Subcutaneous abdominal adipose tissue (tissue), 5 donors: Measurements from ENCODE around the gene THOC2.
"Not testable (repeated sequence)": the region's sequence is repeated elsewhere in the genome, so short reads cannot be mapped to it uniquely, and the experiment has no call there.

Source experiments
- H3K27ac ChIP-seq: one replicate; pipeline ENCODE4 v1.7.0; 2013; ENCODE audit warnings: low read depth, mild to moderate bottlenecking, inconsistent platforms, low read length, moderate library complexity
- H3K27me3 ChIP-seq, 5 donors: one replicate each; pipeline ENCODE4 v1.7.0; 2013; ENCODE audit warnings: low read length in 5 of 5, inconsistent platforms in 1 of 5; ENCODE audit not compliant: control insufficient read depth in 5 of 5, insufficient read depth in 4 of 5
- H3K36me3 ChIP-seq, 5 donors: one replicate each; pipeline ENCODE4 v1.7.0; 2013; ENCODE audit warnings: low read length in 5 of 5; ENCODE audit not compliant: control insufficient read depth in 5 of 5, insufficient read depth in 5 of 5
- H3K4me1 ChIP-seq, 5 donors: one replicate each; pipeline ENCODE4 v1.7.0; 2013; ENCODE audit warnings: low read length in 5 of 5, mild to moderate bottlenecking in 3 of 5, moderate library complexity in 1 of 5; ENCODE audit not compliant: control insufficient read depth in 5 of 5, insufficient read depth in 5 of 5
- H3K4me3 ChIP-seq, 5 donors: one replicate each; pipeline ENCODE4 v1.7.0; 2013; ENCODE audit warnings: low read length in 5 of 5, low read depth in 1 of 5
- H3K9ac ChIP-seq, 5 donors: one replicate each; pipeline ENCODE4 v1.7.0; 2013; ENCODE audit warnings: low read length in 5 of 5, mild to moderate bottlenecking in 4 of 5, moderate library complexity in 3 of 5
- H3K9me3 ChIP-seq, 5 donors: one replicate each; pipeline ENCODE4 v1.7.0; 2013; ENCODE audit warnings: low read length in 5 of 5; ENCODE audit not compliant: control insufficient read depth in 5 of 5
- donor health status: healthy.
- donor health status: healthy.
- donor health status: healthy.
- donor health status: healthy.
- donor health status: healthy.

The THOC2 gene

GRCh38 chrX:123600181-123600580 is 132.7 kb downstream of the THOC2 start:
- no peak overlapping the region for H3K4me3 ChIP-seq
- H3K27me3 ChIP-seq = no peaks in the 10 kb centered on the region
- no peak overlapping the region for H3K9ac ChIP-seq
- H3K27ac ChIP-seq = no peak overlapping the region
- peaks cover 0 to 9% (median 0%) of the 10 kb centered on the region in 5 donors for H3K4me1 ChIP-seq
- H3K36me3 ChIP-seq = peaks cover 3 to 12% (median 7%) of the 10 kb centered on the region in 5 donors
- no peaks in the 10 kb centered on the region for H3K9me3 ChIP-seq

DNA sequence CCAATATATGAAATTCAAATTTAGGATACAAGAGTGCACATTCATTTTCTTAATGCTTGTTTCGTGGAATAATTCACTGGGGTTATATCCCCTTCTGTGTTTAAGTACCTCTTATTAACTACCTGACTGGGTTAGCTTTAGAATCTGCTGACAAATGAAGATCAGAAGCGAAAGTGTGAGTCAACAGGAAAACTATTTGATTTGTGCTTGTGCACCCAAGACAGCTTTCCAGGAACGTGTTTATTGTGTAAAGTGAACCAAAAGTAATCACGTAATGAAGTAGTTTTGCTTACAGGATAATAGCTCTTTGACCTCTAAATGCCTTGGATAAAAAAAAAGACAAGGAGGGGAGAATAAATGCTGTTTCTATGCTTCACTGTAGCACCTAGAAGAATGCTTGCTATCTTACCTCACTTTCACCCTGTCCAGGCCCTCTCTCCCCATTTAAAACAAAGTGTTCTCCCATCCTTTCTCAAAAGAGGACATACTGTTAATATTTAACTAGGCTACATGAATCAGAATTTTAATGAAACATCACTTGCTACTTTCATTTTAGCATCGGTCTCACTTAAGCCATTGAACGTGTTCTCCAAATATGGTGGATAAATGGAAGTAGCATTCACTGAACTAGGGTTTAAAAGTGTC is 141.9 kb downstream of the THOC2 start:
- H3K27me3 ChIP-seq = no peaks in the 10 kb centered on the region
- peaks cover 0 to 3% (median 0%) of the 10 kb centered on the region in 5 donors for H3K4me1 ChIP-seq
- no peaks in the 10 kb centered on the region for H3K9me3 ChIP-seq
- H3K9ac ChIP-seq = no peak overlapping the region
- H3K36me3 ChIP-seq = no peaks in the 10 kb centered on the region
- no peak overlapping the region for H3K4me3 ChIP-seq
- H3K27ac ChIP-seq = no peak overlapping the region

- H3K36me3 ChIP-seq = no peaks in the 10 kb centered on the region
- H3K9me3 ChIP-seq = no peaks in the 10 kb centered on the region
- H3K9ac ChIP-seq = no peak overlapping the region
Measured at GRCh38 chrX:123588723-123589122, 144.1 kb downstream of the THOC2 start.

DNA sequence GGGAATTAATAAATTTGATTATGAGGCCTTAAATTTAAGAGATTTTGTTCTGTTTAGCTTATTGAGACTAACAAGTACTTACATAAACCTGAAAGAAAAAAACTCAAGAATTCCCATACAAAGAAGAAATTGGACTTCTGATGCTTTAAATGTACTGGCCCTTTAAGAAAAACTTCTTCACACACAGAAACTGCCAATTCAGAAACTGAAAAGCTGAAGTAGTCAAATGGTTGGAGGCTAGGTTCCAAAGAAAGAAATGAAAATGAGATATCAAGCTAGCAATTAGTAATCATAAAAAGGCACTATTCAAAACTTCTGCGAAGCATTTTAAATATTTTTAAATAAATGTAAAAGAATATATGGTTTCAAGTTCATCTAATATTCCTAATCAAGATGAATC is 151.3 kb downstream of the THOC2 start:
- Histone ChIP-seq H3K4me3 (no peak overlapping the region), H3K27me3 (no peaks in the 10 kb centered on the region), H3K9me3 (no peaks in the 10 kb centered on the region), H3K9ac (no peak overlapping the region), H3K36me3 (no peaks in the 10 kb centered on the region), H3K27ac (no peak overlapping the region), H3K4me1 (no peaks in the 10 kb centered on the region)

More at GRCh38 chrX:123588723-123589122, 144.1 kb downstream of the THOC2 start:
- Histone ChIP-seq H3K27ac (no peak overlapping the region), H3K27me3 (no peaks in the 10 kb centered on the region), H3K4me3 (no peak overlapping the region), H3K4me1 (no peaks in the 10 kb centered on the region)

GRCh38 chrX:123580792-123581191 is 152.1 kb downstream of the THOC2 start:
- no peaks in the 10 kb centered on the region for H3K36me3 ChIP-seq
- no peaks in the 10 kb centered on the region for H3K9me3 ChIP-seq
- no peaks in the 10 kb centered on the region for H3K27me3 ChIP-seq
- no peaks in the 10 kb centered on the region for H3K4me1 ChIP-seq
- no peak overlapping the region for H3K9ac ChIP-seq
- no peak overlapping the region for H3K27ac ChIP-seq
- H3K4me3 ChIP-seq = no peak overlapping the region

DNA sequence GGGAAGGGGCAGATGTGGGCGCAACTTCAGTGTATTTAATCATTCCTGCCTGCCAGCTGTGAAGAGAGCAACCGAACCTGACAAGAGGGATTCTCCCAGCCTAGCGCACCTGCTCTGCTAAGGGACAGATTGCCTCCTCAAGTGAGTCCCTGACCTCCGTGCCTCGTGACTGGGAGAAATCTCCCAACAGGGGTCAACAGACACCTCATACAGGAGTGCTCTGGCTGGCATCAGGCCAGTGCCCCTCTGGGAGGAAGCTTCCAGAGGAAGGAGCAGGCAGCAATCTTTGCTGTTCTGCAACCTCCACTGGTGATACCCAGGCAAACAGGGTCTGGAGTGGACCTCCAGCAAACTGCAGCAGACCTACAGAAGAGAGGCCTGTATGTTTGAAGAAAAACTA is 158.8 kb downstream of the THOC2 start:
- not testable (repeated sequence) for H3K36me3 ChIP-seq, H3K9ac ChIP-seq, H3K27ac ChIP-seq, H3K4me1 ChIP-seq, H3K9me3 ChIP-seq, H3K27me3 ChIP-seq, H3K4me3 ChIP-seq

DNA sequence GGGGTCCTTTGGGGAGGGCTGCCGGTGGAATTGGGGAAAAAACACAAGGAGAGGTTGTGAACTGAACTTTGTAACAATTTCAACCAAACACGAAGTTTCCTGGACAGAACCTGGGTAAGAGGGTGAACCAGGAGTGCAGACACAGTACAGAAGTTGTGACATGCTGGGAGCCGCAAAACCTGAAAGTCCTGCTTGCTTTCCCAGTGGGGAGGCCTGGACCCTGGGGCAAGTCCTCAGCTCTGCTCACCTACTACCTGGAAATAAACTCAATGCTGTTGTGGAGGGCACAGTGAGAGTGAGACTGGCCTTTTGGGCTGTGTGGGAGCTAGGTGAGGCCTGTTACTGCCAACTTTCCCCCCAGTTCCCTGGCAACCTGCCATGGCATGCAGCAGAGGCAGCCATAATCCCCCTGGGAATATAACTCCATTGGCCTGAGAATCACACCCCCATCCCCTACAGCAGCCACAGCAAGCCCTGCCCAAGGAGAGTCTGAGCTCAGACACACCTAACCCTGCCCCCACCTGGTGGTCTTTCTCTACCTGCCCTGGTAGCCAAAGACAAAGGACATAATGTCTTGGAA is 162.8 kb downstream of the THOC2 start:
- Histone ChIP-seq H3K9me3 (peaks cover 0 to 9% (median 0%) of the 10 kb centered on the region in 5 donors), H3K36me3 (no peaks in the 10 kb centered on the region), H3K27ac (no peak overlapping the region), H3K4me3 (no peak overlapping the region), H3K4me1 (no peaks in the 10 kb centered on the region), H3K27me3 (no peaks in the 10 kb centered on the region), H3K9ac (no peak overlapping the region)

DNA sequence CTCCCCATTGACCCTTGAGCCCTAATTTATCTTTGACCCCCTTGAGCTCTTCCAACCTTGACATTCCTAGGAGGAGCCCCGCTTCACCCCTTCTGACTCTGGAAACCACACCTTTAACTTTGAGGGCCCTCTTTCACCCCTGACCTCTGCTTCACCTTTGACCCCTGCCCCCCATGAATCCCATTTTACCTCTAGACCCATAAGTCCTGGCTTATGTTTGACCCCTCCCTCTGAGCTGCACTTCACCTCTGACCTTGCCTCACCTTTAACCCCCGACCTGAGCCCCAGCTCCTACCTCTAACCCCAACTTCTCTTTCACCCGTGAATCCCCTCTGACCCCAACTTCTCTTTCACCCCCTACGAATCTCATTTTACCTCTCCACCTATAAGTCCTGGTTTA is 169.7 kb downstream of the THOC2 start:
- H3K27ac ChIP-seq = no peak overlapping the region
- no peaks in the 10 kb centered on the region for H3K9me3 ChIP-seq
- H3K36me3 ChIP-seq = no peaks in the 10 kb centered on the region
- no peaks in the 10 kb centered on the region for H3K27me3 ChIP-seq
- no peaks in the 10 kb centered on the region for H3K4me1 ChIP-seq
- H3K9ac ChIP-seq = no peak overlapping the region
- H3K4me3 ChIP-seq = no peak overlapping the region

DNA sequence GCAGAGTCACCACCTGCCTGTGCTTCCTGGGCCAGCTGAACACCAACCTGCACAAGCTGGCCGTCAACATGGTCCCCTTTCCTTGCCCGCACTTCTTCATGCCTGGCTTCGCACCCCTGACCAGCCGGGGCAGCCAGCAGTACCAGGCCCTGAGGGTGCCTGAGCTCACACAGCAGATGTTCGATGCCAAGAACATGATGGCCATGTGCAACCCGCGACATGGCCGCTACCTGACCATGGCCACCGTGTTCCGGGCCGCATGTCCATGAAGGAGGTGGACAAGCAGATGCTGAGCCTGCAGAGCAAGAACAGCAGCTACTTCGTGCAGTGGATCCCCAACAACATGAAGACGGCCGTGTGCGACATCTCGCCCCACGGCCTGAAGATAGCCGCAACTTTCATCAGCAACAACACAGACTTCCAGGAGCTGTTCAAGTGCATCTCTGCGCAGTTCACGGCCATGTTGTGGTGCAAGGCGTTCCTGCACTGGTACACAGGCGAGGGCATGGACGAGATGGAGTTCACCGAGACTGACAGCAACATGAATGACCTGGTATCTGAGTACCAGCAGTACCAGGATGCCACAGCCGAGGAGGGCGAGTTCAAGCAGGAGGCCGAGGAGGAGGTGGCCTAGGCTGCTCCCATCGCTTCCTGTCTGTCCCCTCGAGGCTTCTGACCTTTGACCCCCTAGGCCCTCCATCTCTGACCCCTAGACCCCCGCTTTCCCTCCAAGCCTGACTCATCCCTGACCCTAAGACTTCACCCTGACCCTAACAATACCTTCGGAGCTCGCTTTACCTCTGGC is 170.3 kb downstream of the THOC2 start:
- no peaks in the 10 kb centered on the region for H3K36me3 ChIP-seq
- no peaks in the 10 kb centered on the region for H3K27me3 ChIP-seq
- no peak overlapping the region for H3K27ac ChIP-seq
- H3K4me3 ChIP-seq = no peak overlapping the region
- H3K9ac ChIP-seq = no peak overlapping the region
- H3K9me3 ChIP-seq = no peaks in the 10 kb centered on the region
- H3K4me1 ChIP-seq = no peaks in the 10 kb centered on the region

DNA sequence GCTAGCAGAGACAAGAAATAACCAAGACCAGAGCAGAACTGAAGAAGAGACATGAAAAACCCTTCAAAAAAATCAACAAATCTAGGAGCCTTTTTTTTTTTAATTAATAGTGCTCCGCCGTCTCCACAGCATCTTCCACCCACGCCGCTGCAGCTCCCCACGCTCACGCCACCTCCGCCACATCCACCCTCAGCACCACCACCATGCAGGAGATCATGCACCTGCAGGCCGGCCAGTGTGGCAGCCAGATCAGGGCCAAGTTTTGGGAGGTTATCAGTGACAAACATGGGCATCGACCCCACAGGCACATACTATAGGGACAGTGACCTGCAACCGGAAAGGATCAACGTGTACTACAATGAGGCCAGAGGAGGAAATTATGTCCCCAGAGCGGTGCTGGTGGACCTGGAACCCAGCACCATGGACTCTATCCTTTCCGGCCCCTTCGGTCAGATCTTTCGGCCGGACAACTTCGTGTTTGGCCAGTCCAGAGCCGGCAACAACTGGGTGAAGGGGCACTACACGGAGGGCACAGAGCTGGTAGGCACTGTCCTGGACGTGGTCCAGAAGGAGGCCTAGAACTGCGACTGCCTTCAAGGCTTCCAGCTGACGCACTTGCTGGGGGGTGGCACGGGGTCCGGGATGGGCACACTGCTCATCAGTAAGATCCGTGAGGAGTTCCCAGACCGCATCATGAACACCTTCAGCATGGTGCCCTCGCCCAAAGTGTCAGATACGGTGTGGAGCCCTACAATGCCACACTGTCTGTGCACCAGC is 171.2 kb downstream of the THOC2 start:
- no peaks in the 10 kb centered on the region for H3K4me1 ChIP-seq
- no peak overlapping the region for H3K27ac ChIP-seq
- no peaks in the 10 kb centered on the region for H3K36me3 ChIP-seq
- H3K4me3 ChIP-seq = no peak overlapping the region
- H3K27me3 ChIP-seq = no peaks in the 10 kb centered on the region
- no peak overlapping the region for H3K9ac ChIP-seq
- no peaks in the 10 kb centered on the region for H3K9me3 ChIP-seq
